Effector memory CD8-positive, alpha-beta T cell (primary cell): ENCODE results near the gene SIN3A.
"Not testable (repeated sequence)": the region's sequence is repeated elsewhere in the genome, so short reads cannot be mapped to it uniquely, and the experiment has no call there.

ENCODE experiments used
- ATAC-seq: fragments of 150-1000 bp; cut with Tn5 transposase; replicated peaks from 2 replicates; pipeline ENCODE4 v1.10.0; 2021; ENCODE audit warnings: mild to moderate bottlenecking, moderate library complexity
- DNase-seq, 3 experiments: peaks; one replicate each; pipeline ENCODE4 v3.0.0; 2021
- H3K27ac Mint-ChIP-seq, 2 donors: one replicate each; pipeline ENCODE4 v1.8.0; 2022; ENCODE audit warnings: mild to moderate bottlenecking in 2 of 2, mixed read lengths in 2 of 2, moderate library complexity in 2 of 2
- H3K27me3 Mint-ChIP-seq, 2 donors: one replicate each; pipeline ENCODE4 v1.8.0; 2022; ENCODE audit warnings: mixed read lengths in 2 of 2
- H3K36me3 Mint-ChIP-seq: one replicate; pipeline ENCODE4 v1.8.0; 2022; ENCODE audit warnings: mild to moderate bottlenecking, moderate library complexity, mixed read lengths; ENCODE audit not compliant: insufficient read depth
- H3K4me1 Mint-ChIP-seq, 2 donors: one replicate each; pipeline ENCODE4 v1.8.0; 2022; ENCODE audit warnings: low read depth in 2 of 2, mixed read lengths in 2 of 2
- H3K4me3 Mint-ChIP-seq, 2 donors: one replicate each; pipeline ENCODE4 v1.8.0; 2022; ENCODE audit warnings: mild to moderate bottlenecking in 2 of 2, mixed read lengths in 2 of 2, moderate library complexity in 2 of 2
- H3K9me3 Mint-ChIP-seq, 2 donors: one replicate each; pipeline ENCODE4 v1.8.0; 2022; ENCODE audit warnings: mixed read lengths in 2 of 2

Gene SIN3A

DNA sequence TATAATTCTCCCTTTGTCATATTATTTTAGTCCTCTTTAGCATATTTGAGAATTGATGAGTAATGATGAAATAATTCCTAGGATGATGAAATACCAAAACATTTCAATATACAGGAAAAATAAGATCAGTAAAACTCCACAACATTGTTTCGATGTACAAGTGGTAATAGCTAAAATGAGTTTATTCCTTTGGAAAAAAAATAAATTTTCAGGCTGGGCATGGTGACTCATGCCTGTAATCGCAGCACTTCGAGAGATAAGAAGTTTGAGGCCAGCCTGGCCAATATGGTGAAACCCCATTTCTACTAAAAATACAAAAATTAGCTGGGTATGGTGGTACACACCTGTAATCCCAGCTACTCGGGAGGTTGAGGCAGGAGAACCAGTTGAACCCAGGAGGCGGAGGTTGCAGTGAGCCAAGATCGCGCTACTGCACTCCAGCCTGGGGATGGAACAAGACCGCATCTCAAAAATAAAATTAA, 7.5 kb downstream of the SIN3A start:
- DNase-seq, H3K27me3 Mint-ChIP-seq, H3K4me3 Mint-ChIP-seq, H3K9me3 Mint-ChIP-seq, ATAC-seq: not testable (repeated sequence)
- Mint-ChIP-seq H3K4me1 (peaks cover 19 to 36% of the 10 kb centered on the region in 2 donors), H3K36me3 (peaks cover 45% of the 10 kb centered on the region), H3K27ac (peak overlapping the region in 1 of 2 donors; percentile 15)

DNA sequence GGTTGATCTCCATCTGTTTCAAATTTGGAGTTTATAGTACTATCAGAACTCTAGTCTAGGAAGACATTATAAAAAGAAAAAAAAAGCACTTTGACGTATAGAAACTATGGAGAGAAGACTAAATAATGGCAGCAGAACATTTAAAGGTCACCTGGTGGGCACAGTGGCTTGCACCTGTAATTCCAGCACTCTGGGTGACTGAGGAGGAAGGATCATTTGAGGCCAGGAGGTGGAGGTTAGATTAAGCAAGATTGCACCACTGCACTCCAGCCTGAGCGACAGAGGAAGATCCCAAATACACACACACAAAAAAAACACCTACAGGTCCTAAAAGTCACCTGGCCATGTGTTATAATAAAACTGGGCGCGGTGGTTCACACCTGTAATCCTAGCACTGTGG, 13.8 kb downstream of the SIN3A start:
- H3K27me3 Mint-ChIP-seq: no peaks in the 10 kb centered on the region
- peaks cover 61% of the 10 kb centered on the region for H3K36me3 Mint-ChIP-seq
- no peak for ATAC-seq
- H3K4me3 Mint-ChIP-seq: no peak overlapping the region
- H3K4me1 Mint-ChIP-seq: peaks cover 34 to 46% of the 10 kb centered on the region in 2 donors
- peak overlapping the region in 1 of 2 donors; percentile 79 for H3K27ac Mint-ChIP-seq
- no peaks in the 10 kb centered on the region for H3K9me3 Mint-ChIP-seq
- DNase-seq: no peak

DNA sequence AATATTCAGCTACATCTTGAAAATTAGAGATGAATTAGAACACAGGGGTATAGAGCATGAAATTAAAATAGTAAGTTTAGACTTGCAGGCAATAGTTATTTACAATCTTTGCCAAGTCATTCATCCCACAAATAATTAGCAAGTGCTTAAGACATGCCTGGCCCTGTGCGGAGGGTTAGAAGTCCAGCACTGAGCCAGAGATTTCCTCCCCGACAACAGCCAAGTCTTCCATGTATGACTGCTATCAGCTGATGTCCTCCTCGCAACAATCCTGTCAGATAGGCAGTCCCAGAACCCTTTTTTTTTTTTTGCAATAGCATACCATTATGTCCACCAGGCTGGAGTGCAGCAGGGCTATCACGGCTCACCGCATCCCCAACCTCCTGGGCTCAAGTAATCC, 14.6 kb downstream of the SIN3A start:
- Mint-ChIP-seq H3K4me1 (peaks cover 34 to 46% of the 10 kb centered on the region in 2 donors), H3K9me3 (no peaks in the 10 kb centered on the region), H3K27me3 (no peaks in the 10 kb centered on the region), H3K4me3 (no peak overlapping the region), H3K36me3 (peaks cover 54% of the 10 kb centered on the region), H3K27ac (peak overlapping the region; percentile 17 to 79)
- DNase-seq: no peak
- no peak for ATAC-seq

DNA sequence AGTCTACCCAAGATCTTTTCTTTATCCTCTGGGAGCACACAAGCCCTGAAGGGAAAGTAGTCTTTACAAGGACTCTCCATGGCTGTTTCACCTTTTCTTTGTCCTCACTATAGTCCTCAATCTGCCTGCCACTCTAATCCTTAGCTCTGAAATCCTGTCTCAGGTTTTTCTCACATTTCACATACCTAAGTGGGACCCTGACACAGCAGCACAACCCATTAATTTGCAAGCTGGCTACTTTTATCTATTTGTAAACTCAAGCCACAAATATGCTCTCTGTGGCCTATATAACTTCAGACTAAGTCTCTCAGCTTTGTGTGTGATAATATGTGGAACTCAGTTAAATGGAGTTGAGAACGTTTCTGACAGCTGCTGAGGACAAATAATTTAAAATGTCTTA, 19.8 kb downstream of the SIN3A start:
- ATAC-seq (no peak), DNase-seq (no peak)
- H3K36me3 Mint-ChIP-seq: peaks cover 55% of the 10 kb centered on the region
- peaks cover 21 to 34% of the 10 kb centered on the region in 2 donors for H3K4me1 Mint-ChIP-seq
- no peak overlapping the region for H3K4me3 Mint-ChIP-seq
- no peaks in the 10 kb centered on the region for H3K9me3 Mint-ChIP-seq
- no peaks in the 10 kb centered on the region for H3K27me3 Mint-ChIP-seq
- H3K27ac Mint-ChIP-seq: peak overlapping the region; percentile 5 to 72

DNA sequence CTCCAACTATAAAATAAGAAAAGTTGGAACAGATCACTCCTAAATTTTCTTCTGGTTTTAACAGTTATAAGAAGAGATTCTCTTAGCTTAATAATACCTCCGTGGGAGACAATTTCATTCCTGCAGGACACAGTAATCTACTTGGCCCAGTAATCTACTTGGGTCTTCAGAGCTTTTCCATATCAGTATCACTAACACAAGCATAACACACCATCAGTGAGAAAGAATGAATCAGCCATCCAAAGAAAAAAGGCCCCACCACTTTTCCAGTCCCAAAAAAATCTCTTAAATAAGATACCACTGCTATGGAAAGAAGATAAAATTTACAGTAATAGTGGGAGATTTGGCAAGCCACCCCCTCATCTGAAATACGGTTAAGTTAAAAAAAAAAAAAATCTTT, 20.2 kb downstream of the SIN3A start:
- Mint-ChIP-seq H3K27ac (peak overlapping the region in 1 of 2 donors; percentile 5), H3K9me3 (no peaks in the 10 kb centered on the region), H3K36me3 (peaks cover 58% of the 10 kb centered on the region), H3K4me1 (peaks cover 18 to 31% of the 10 kb centered on the region in 2 donors), H3K4me3 (no peak overlapping the region), H3K27me3 (no peaks in the 10 kb centered on the region)
- no peak for DNase-seq
- no peak for ATAC-seq

DNA sequence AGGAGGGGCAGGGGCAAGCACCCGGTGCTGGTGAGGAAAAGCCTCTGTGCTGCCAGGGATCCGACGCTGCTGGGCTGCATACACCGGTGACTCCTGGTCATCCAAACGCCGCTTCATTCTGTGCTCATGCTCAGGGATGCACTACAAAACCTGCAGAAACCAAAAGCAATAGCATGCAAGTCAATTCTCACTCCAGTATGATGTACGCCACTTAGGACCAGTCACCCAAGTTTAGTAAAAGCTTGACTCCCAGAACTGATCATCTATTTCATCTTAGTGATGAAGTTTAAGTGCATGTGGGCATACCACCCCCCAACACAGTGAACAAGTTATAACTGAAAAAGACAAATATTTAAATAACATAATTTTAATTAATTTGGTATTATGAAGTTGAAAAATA, 21.2 kb downstream of the SIN3A start:
- ATAC-seq (no peak), DNase-seq (no peak)
- H3K4me3 Mint-ChIP-seq: no peak overlapping the region
- H3K27ac Mint-ChIP-seq: no peak overlapping the region
- H3K36me3 Mint-ChIP-seq: peaks cover 57% of the 10 kb centered on the region
- no peaks in the 10 kb centered on the region for H3K9me3 Mint-ChIP-seq
- H3K4me1 Mint-ChIP-seq: peaks cover 14 to 31% of the 10 kb centered on the region in 2 donors
- no peaks in the 10 kb centered on the region for H3K27me3 Mint-ChIP-seq

DNA sequence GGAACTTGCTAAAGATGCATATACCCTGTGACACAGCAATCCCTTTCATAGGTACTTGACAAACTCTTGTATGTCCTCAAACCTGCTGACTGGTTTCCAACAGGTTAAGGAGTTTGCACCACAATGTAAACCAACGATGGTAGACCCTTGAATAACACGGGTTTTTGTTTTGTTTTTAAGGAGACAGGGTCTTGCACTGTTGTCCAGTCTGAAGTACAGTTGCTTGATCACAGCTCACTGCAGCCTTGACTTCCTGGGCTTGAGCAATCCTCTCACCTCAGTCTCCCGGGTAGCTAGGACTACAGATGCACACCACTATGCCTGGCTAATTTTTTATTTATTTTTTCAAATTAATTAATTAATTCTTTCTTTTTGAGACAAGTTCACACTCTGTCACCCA, 23.3 kb downstream of the SIN3A start:
- Mint-ChIP-seq H3K9me3 (no peaks in the 10 kb centered on the region), H3K27me3 (no peaks in the 10 kb centered on the region), H3K36me3 (peaks cover 72% of the 10 kb centered on the region), H3K4me3 (no peak overlapping the region), H3K4me1 (peaks cover 6 to 22% of the 10 kb centered on the region in 2 donors), H3K27ac (no peak overlapping the region)
- DNase-seq (no peak), ATAC-seq (no peak)

DNA sequence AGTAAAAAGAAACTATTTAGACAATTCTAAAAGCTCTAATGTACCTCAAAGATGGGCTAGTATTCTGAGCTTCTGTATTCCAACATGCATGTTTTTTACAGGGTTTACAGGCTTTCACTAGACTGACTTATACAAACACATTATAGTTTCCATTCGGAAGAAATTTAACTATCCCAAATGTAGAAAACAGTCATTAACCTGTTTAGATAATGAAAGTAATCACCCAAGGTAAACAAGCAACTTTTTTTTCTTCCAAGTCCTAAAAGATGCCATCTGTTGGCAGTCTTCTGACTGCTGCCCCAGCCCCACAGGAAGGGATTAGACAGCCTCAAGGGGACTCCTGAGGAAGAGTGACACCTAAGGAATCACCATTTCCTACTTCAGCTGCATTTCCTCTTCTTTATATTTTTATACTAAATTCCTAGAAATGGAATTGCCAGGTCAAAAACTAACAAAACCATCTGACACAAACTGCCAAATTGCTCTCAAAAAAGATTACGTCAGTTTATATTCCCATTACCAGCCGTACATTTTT, 25.5 kb downstream of the SIN3A start:
- peaks cover 79% of the 10 kb centered on the region for H3K36me3 Mint-ChIP-seq
- H3K4me1 Mint-ChIP-seq: peaks cover 11 to 22% of the 10 kb centered on the region in 2 donors
- DNase-seq: no peak
- H3K9me3 Mint-ChIP-seq: no peaks in the 10 kb centered on the region
- peak overlapping the region; percentile 41 for H3K27ac Mint-ChIP-seq
- ATAC-seq: no peak
- H3K27me3 Mint-ChIP-seq: no peaks in the 10 kb centered on the region
- no peak overlapping the region for H3K4me3 Mint-ChIP-seq

DNA sequence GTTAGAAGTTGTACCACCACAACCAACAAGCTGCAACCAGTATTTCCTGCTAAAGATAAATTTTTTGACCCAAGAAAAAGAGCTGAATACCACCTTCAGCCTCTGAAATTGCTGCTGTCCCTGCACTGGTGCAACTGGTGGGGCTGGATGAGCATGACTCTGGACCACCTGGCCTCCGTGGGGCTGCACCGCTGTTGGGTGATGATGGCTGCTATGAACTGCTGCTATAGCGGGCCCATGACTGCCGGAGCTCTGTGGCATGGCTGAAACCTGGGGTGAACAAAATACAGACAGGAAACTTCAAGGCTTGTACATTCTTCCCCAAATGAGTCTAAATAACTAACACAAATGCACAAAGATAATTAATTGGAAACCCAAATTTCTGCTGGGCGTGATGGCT, 28.9 kb downstream of the SIN3A start:
- no peaks in the 10 kb centered on the region for H3K27me3 Mint-ChIP-seq
- H3K9me3 Mint-ChIP-seq: no peaks in the 10 kb centered on the region
- DNase-seq: no peak
- H3K36me3 Mint-ChIP-seq: peaks cover 87% of the 10 kb centered on the region
- ATAC-seq: no peak
- peaks cover 5 to 14% of the 10 kb centered on the region in 2 donors for H3K4me1 Mint-ChIP-seq
- no peak overlapping the region for H3K4me3 Mint-ChIP-seq
- peak overlapping the region; percentile 44 to 67 for H3K27ac Mint-ChIP-seq

DNA sequence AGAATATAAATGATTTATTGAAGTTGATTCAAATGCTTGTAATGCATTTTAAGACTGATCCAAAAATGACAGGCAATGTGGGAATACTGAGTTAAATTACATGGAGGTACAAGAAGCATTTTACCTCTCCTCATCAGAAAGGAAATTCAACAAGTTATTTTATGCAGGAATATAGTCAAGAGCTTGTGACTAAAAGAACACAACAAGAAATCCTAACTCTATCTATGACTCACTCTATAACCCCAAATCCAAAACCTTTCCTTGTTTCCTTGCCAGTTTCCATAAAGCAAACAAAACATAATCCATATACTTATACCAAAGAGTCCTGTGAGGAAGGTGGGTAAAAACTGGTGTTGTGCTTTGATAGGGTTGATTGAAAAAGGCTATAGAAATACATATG, 30.8 kb downstream of the SIN3A start:
- H3K27me3 Mint-ChIP-seq: no peaks in the 10 kb centered on the region
- no peaks in the 10 kb centered on the region for H3K9me3 Mint-ChIP-seq
- H3K36me3 Mint-ChIP-seq: peaks cover 82% of the 10 kb centered on the region
- H3K27ac Mint-ChIP-seq: peak overlapping the region in 1 of 2 donors; percentile 26
- no peak overlapping the region for H3K4me3 Mint-ChIP-seq
- H3K4me1 Mint-ChIP-seq: peaks cover 5 to 13% of the 10 kb centered on the region in 2 donors
- ATAC-seq (no peak), DNase-seq (no peak)

DNA sequence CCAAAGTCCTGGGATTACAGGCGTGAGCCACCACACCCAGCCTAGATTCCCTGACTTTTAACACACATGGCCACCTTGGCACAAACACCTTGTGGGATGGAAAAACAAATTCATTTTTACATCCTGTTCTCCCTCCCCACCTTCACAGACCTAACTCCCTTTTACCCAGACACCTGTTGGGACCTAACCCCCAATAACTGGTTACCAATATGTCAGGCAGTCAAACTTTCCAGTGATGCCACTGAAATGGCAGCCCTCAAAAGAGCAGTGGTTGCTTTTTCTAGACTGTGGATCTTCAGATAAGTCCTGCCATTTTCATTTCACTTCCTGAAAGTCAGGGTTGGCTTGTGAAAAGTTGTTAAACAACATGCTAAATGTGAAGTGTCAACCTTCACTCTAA, 34.9 kb downstream of the SIN3A start:
- DNase-seq (no peak), ATAC-seq (no peak)
- no peak overlapping the region for H3K4me3 Mint-ChIP-seq
- no peaks in the 10 kb centered on the region for H3K27me3 Mint-ChIP-seq
- peaks cover 74% of the 10 kb centered on the region for H3K36me3 Mint-ChIP-seq
- no peaks in the 10 kb centered on the region for H3K9me3 Mint-ChIP-seq
- H3K27ac Mint-ChIP-seq: peak overlapping the region in 1 of 2 donors; percentile 41
- peaks cover 7 to 12% of the 10 kb centered on the region in 2 donors for H3K4me1 Mint-ChIP-seq

DNA sequence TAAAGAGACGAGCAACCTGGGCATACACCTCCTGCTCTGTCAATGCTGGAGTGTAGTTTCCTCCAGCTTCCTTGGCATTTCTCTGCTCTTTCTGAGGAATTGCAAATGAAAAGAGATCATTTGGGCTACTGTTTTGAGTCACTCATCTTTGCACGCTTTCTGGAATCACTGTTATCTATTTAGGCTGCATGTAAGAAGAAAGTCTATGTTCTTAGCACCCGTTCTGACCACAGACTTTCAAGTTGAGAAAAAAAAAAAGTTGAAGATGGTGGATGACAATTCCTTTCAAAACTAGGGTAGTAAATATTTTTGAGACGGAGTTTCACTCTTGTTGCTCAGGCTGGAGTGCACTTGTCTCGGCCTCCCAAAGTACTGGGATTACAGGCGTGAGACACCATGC, 41.3 kb downstream of the SIN3A start:
- H3K27me3 Mint-ChIP-seq: no peaks in the 10 kb centered on the region
- ATAC-seq (no peak), DNase-seq (no peak)
- H3K36me3 Mint-ChIP-seq: peaks cover 90% of the 10 kb centered on the region
- H3K9me3 Mint-ChIP-seq: no peaks in the 10 kb centered on the region
- no peak overlapping the region for H3K4me3 Mint-ChIP-seq
- peaks cover 9 to 19% of the 10 kb centered on the region in 2 donors for H3K4me1 Mint-ChIP-seq
- peak overlapping the region in 1 of 2 donors; percentile 55 for H3K27ac Mint-ChIP-seq

DNA sequence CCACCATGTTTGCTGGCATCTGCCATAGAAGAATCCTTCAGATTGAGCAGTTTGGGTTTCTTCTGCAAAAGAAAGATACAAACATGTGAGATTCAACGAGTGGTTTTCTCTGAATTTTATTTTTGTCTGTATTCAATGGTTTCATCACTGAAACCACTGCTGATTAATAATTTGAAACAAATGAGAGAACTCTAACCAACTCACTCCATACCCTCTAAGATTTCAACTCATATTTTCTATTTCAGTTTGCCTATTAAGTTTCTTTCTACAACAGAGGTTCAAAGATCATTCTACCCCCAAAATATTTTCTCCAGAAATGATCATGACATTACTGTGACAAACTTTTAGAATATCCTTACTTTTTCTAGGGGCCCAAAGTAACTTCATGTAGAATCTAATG, 44.4 kb downstream of the SIN3A start:
- no peak for ATAC-seq

DNA sequence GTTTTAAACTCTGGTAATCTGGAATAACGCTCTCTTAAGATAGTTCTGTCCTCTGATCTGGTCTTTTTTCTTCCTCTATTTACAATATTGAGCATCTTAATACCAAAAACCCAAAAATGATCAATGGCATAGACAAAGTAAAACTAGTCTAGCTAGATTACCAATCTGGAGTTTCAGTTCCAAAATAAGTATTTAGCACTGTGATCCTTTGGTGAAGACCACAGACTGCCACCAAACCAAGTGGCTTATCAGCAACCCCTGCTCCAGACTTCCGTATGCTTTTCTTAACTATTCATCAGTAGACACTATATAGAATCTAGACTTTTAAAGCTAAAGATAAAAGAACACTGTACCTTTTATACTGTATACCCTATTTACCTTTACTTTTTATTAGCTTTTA, 47.6 kb downstream of the SIN3A start:
- DNase-seq (no peak), ATAC-seq (no peak)
- Mint-ChIP-seq H3K4me3 (no peak overlapping the region), H3K9me3 (no peaks in the 10 kb centered on the region), H3K4me1 (peaks cover 2 to 13% of the 10 kb centered on the region in 2 donors), H3K27ac (peak overlapping the region in 1 of 2 donors; percentile 49), H3K36me3 (peaks cover 97% of the 10 kb centered on the region), H3K27me3 (no peaks in the 10 kb centered on the region)

More for the DNA sequence above, 44.4 kb downstream of the SIN3A start:
- H3K27ac Mint-ChIP-seq: peak overlapping the region; percentile 4 to 56
- no peak overlapping the region for H3K4me3 Mint-ChIP-seq
- DNase-seq: no peak
- peaks cover 4 to 14% of the 10 kb centered on the region in 2 donors for H3K4me1 Mint-ChIP-seq
- H3K36me3 Mint-ChIP-seq: peaks cover 98% of the 10 kb centered on the region
- no peaks in the 10 kb centered on the region for H3K27me3 Mint-ChIP-seq
- H3K9me3 Mint-ChIP-seq: no peaks in the 10 kb centered on the region
